SK-N-SH (cell line): ENCODE results near the gene KCNQ5. TPM values are rescaled to one million over a fixed set of nuclear protein-coding genes. Genes with fewer than 3 reads are reported as not detected.
A peak's percentile ranks its signal among the peaks of the same experiment; 100 is the strongest.

Source experiments
- CTCF ChIA-PET: fragments of 300-600, 350-600 bp; formaldehyde crosslinking; extraction: SDS; loops from one replicate; lab custom pipeline; 2021; lab: Yijun Ruan, JAX
- POLR2A ChIA-PET: fragments of 350-600 bp; sonication (Branson Sonifier 250); formaldehyde crosslinking; extraction: SDS; loops from one replicate; lab custom pipeline; 2020; ENCODE audit warnings: antibody characterized with exemption, inconsistent platforms; lab: Yijun Ruan, JAX
- DNase-seq: peaks from one replicate; pipeline ENCODE4 v3.0.0; 2012
- H2AFZ ChIP-seq: fragments of 200-600 bp; sonication (generic); 2 replicates; pipeline ENCODE4 v1.8.1; 2016; ENCODE audit warnings: antibody characterized with exemption, mild to moderate bottlenecking, low read depth
- H3F3A ChIP-seq: fragments of 200-600 bp; sonication (generic); replicated peaks from 2 replicates; pipeline ENCODE3; 2016; ENCODE audit warnings: antibody characterized with exemption, mild to moderate bottlenecking; ENCODE audit not compliant: insufficient read depth
- H3K27ac ChIP-seq, 2 experiments: fragments of 200-500 bp in 1 of 2; fragments of 200-600 bp in 1 of 2; sonication (Bioruptor generic) in 1 of 2; sonication (generic), shearing (Covaris generic) in 1 of 2; 2 replicates each; pipeline versions ENCODE4 v1.5.1 to v1.6.1; 2014 to 2016; ENCODE audit warnings: low read depth in 2 of 2, inconsistent platforms in 1 of 2, low read length in 1 of 2, mild to moderate bottlenecking in 1 of 2, mixed read lengths in 1 of 2
- H3K27me3 ChIP-seq: fragments of 200-600 bp; sonication (generic), shearing (Covaris generic); 2 replicates; pipeline ENCODE4 v1.6.1; 2016; ENCODE audit warnings: mixed run types; ENCODE audit not compliant: insufficient read depth
- H3K36me3 ChIP-seq, 2 experiments: fragments of 200-500 bp in 1 of 2; fragments of 200-600 bp in 1 of 2; sonication (Bioruptor generic) in 1 of 2; sonication (generic) in 1 of 2; replicated peaks in 1 of 2; 2 replicates each; pipeline versions ENCODE3 to v1.5.1; 2014 to 2016; ENCODE audit warnings: low read length in 1 of 2, mild to moderate bottlenecking in 1 of 2; ENCODE audit not compliant: insufficient read depth in 2 of 2, control insufficient read depth in 1 of 2
- H3K4me1 ChIP-seq, 2 experiments: fragments of 200-500 bp in 1 of 2; fragments of 200-600 bp in 1 of 2; sonication (Bioruptor generic) in 1 of 2; sonication (generic), shearing (Covaris generic) in 1 of 2; 2 replicates each; pipeline versions ENCODE4 v1.5.1 to v1.6.1; 2014 to 2016; ENCODE audit warnings: low read depth in 1 of 2, low read length in 1 of 2, mixed run types in 1 of 2; ENCODE audit not compliant: insufficient read depth in 2 of 2, control insufficient read depth in 1 of 2
- H3K4me2 ChIP-seq: fragments of 200-600 bp; sonication (generic), shearing (Covaris generic); 2 replicates; pipeline ENCODE4 v1.6.1; 2017; ENCODE audit warnings: mixed run types
- H3K4me3 ChIP-seq, 2 experiments: fragments of 200-500 bp in 1 of 2; fragments of 200-600 bp in 1 of 2; sonication (Bioruptor generic) in 1 of 2; sonication (generic), shearing (Covaris generic) in 1 of 2; 2 replicates each; pipeline versions ENCODE4 v1.5.1 to v1.8.1; 2014 to 2016; ENCODE audit warnings: low read depth in 2 of 2, inconsistent platforms in 1 of 2, low read length in 1 of 2, mild to moderate bottlenecking in 1 of 2, mixed read lengths in 1 of 2, moderate library complexity in 1 of 2
- H3K79me2 ChIP-seq: fragments of 200-600 bp; sonication (generic); 2 replicates; pipeline ENCODE4 v1.8.1; 2017; ENCODE audit warnings: mild to moderate bottlenecking; ENCODE audit not compliant: insufficient read depth
- H3K9ac ChIP-seq: fragments of 200-600 bp; sonication (generic); 2 replicates; pipeline ENCODE4 v1.6.1; 2017; ENCODE audit warnings: mixed run types
- H3K9me2 ChIP-seq: fragments of 200-600 bp; sonication (generic); 2 replicates; pipeline ENCODE4 v1.6.1; 2017; ENCODE audit warnings: mixed run types
- H3K9me3 ChIP-seq: fragments of 200-600 bp; sonication (generic); 2 replicates; pipeline ENCODE4 v1.6.1; 2017; ENCODE audit warnings: mixed run types, mild to moderate bottlenecking, moderate library complexity
- H4K20me1 ChIP-seq: fragments of 200-600 bp; sonication (generic); 2 replicates; pipeline ENCODE4 v1.6.1; 2017; ENCODE audit warnings: mild to moderate bottlenecking, mixed run types; ENCODE audit not compliant: insufficient read depth
- CTCF ChIP-seq: fragments of 200-600 bp; sonication (generic); IDR thresholded peaks from 2 replicates; pipeline ENCODE4 v1.6.1; 2017; ENCODE audit warnings: antibody characterized with exemption, mild to moderate bottlenecking, moderate library complexity
- EZH2phosphoT487 ChIP-seq: fragments of 200-600 bp; sonication (generic); IDR thresholded peaks from 2 replicates; pipeline ENCODE4 v1.6.1; 2017; ENCODE audit warnings: low read depth, mixed run types, mild to moderate bottlenecking, antibody characterized with exemption, moderate library complexity, borderline replicate concordance
- GABPA ChIP-seq: IDR thresholded peaks from 2 replicates; pipeline ENCODE4 v1.4.0; 2012; ENCODE audit warnings: low read depth, mild to moderate bottlenecking
- IRF3 ChIP-seq: fragments of 150-350 bp; IDR thresholded peaks from 2 replicates; pipeline ENCODE4 v1.6.1; 2016; ENCODE audit warnings: mild to moderate bottlenecking, low read depth, low read length
- MEF2A ChIP-seq: IDR thresholded peaks from 2 replicates; pipeline ENCODE4 v1.4.0; 2012; ENCODE audit warnings: low read depth, borderline replicate concordance
- RAD21 ChIP-seq: IDR thresholded peaks from 2 replicates; pipeline ENCODE4 v1.6.1; 2012; ENCODE audit warnings: mild to moderate bottlenecking, low read length
- RCOR1 ChIP-seq: fragments of 150-350 bp; IDR thresholded peaks from 2 replicates; pipeline ENCODE4 v1.6.1; 2017; ENCODE audit warnings: antibody characterized with exemption, low read length
- REST ChIP-seq: IDR thresholded peaks from 2 replicates; pipeline ENCODE4 v1.6.1; 2012; ENCODE audit warnings: mild to moderate bottlenecking, low read depth, low read length, moderate library complexity
- RXRA ChIP-seq: IDR thresholded peaks from 2 replicates; pipeline ENCODE4 v1.4.0; 2012; ENCODE audit warnings: low read depth, mild to moderate bottlenecking, borderline replicate concordance
- TEAD4 ChIP-seq: IDR thresholded peaks from 2 replicates; pipeline ENCODE4 v1.4.0; 2012; ENCODE audit warnings: mild to moderate bottlenecking, borderline replicate concordance; ENCODE audit not compliant: insufficient read depth
- YY1 ChIP-seq: IDR thresholded peaks from 2 replicates; pipeline ENCODE4 v1.4.0; 2012; ENCODE audit warnings: low read depth, mild to moderate bottlenecking
- WGBS: methylation state at CpG from one replicate; pipeline ENCODE4 v1.1.6; 2017; ENCODE audit warnings: low lambda C conversion rate; 5-methylcytosine and 5-hydroxymethylcytosine counted together
- polyA plus RNA-seq, 3 experiments: library from polyadenylated mRNA; depleted of rRNA; stranded (reverse); fragments of >200 nt; gene quantifications; 2 replicates each; pipeline ENCODE4 v1.2.3, GENCODE V29; 2012

Gene KCNQ5
- polyA plus RNA-seq, 1 of the 3 experiments (the other 2 are of a cell fraction) = 3.2 TPM

- TF ChIP-seq REST = no peak
- no peak for TF ChIP-seq RXRA
- peak; percentile 86 for TF ChIP-seq RAD21
- TF ChIP-seq IRF3 = no peak
- TF ChIP-seq TEAD4 = no peak
- TF ChIP-seq RCOR1 = no peak
- no peak for TF ChIP-seq EZH2phosphoT487
These were observed 508.0 kb downstream of the KCNQ5 start (continued) for GRCh38 chr6:73129653-73130443.

GRCh38 chr6:73131706-73132105, 509.8 kb downstream of the KCNQ5 start:
- ChIA-PET POLR2A (no interaction called here), CTCF (interaction anchor here (0.7 to 6.3 kb wide), 5 partner anchors 10 to 721 kb away, joined by 3 to 39 read pairs (median 4); no protein-coding TSS in a partner anchor)
- Histone ChIP-seq H3K9me3 (no peaks in the 10 kb centered on the region), H3K9ac (no peak overlapping the region), H4K20me1 (no peaks in the 10 kb centered on the region), H3K4me2 (no peak overlapping the region), H3K36me3 (peaks cover 0 to 21% of the 10 kb centered on the region in 2 experiments), H3K27ac (no peak overlapping the region), H3K27me3 (no peaks in the 10 kb centered on the region), H3K79me2 (no peaks in the 10 kb centered on the region), H2AFZ (no peak overlapping the region), H3K9me2 (no peaks in the 10 kb centered on the region), H3K4me1 (peaks cover 0 to 7% of the 10 kb centered on the region in 2 experiments; a peak in 1 of 4 replicates)
- 86% methylated on average over 4 of the region's 4 CpGs for WGBS
- no peak for DNase-seq
- TF ChIP-seq CTCF = no peak
- TF ChIP-seq MEF2A = no peak
- TF ChIP-seq GABPA = no peak
- no peak for TF ChIP-seq YY1
- TF ChIP-seq, all 33 proteins: peak for 0
- Histone ChIP-seq H3K4me3 (no peak overlapping the region), H3F3A (peaks cover 9% of the 10 kb centered on the region)
